Cardiac fibroblast (primary cell): ENCODE measurements around the gene TEX29.

Source experiments
- DNase-seq, 2 donors: peaks; one replicate each; pipeline versions ENCODE4 v3.0.0 to v3.0.0-alpha.2; 2010; ENCODE audit warnings: low read depth in 2 of 2
- H3K4me3 ChIP-seq, 2 donors: replicated peaks in 1 of 2; 1 replicate in 1 of 2; 2 replicates in 1 of 2; pipeline ENCODE4 v1.5.1; 2011; ENCODE audit warnings: low read depth in 2 of 2, low read length in 2 of 2, mild to moderate bottlenecking in 2 of 2, moderate library complexity in 1 of 2
- TF ChIP-seq, protein P1 (sequence below): IDR thresholded peaks from one replicate; pipeline ENCODE4 v1.5.1; 2011; ENCODE audit warnings: low read depth, mild to moderate bottlenecking, low read length, inconsistent platforms

Gene TEX29

DNA sequence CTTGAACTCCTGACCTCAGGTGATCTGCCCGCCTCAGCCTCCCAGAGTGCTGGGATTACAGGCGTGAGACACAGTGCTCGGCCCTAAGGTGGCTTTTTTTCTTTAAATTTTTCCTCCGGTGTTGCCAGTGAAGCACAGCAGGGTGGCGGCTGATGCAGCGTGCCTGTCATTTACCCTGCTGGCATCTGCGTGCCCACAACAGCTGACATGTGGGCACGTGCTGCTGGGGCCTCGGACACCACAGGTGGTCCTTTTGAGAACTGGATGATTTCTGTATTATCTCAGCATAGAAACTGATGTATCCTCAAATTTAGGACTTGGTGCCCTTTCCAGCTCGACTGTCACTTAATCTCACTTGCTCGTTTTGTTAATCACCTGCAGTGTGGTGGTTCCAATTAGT lies 31.2 kb upstream of the TEX29 start:
- H3K4me3 ChIP-seq, result no peak overlapping the region
- TF ChIP-seq, protein P1, sequence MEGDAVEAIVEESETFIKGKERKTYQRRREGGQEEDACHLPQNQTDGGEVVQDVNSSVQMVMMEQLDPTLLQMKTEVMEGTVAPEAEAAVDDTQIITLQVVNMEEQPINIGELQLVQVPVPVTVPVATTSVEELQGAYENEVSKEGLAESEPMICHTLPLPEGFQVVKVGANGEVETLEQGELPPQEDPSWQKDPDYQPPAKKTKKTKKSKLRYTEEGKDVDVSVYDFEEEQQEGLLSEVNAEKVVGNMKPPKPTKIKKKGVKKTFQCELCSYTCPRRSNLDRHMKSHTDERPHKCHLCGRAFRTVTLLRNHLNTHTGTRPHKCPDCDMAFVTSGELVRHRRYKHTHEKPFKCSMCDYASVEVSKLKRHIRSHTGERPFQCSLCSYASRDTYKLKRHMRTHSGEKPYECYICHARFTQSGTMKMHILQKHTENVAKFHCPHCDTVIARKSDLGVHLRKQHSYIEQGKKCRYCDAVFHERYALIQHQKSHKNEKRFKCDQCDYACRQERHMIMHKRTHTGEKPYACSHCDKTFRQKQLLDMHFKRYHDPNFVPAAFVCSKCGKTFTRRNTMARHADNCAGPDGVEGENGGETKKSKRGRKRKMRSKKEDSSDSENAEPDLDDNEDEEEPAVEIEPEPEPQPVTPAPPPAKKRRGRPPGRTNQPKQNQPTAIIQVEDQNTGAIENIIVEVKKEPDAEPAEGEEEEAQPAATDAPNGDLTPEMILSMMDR, result no peak
- no peak for DNase-seq

- no peak overlapping the region for H3K4me3 ChIP-seq
- DNase-seq, result no peak
- TF ChIP-seq, protein P1, result no peak
Observed at GRCh38 chr13:111291908-111292307, 28.5 kb upstream of the TEX29 start.

DNA sequence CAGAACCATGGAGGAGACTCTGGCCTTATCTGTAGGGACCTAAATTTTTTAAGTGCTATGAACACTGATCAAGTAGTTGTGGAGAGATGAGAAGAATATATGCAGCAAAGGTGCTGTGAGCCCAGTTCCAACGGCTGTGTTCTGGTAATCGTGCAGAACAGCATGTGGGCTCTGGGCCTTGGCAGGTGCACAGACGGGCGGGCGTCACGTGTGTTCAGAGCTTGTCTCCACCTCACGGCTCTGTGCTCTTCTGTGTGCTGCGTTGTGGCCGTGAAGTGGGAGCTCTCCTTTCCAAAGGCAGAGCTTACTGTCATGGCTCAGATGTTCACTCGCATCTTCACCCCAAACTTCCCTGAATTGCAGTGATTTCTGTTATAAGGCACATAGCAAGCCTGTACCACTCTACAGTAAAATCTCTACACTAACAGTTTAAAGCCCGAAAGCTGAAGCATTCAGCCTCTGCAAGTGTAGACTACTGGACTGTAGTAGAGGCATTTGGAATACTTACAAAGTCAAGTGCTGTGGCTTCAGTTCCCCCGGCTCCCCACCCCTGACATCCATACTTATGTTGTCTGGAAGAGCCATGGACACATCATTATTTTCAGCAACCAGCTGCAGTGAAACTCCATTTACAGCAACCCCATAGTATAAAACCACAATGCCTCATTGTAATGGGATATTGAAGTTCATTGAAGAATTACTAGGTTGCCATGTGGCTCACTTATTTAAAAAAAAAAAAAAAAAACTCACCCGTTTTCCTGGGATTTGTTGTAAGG lies 27.5 kb upstream of the TEX29 start:
- TF ChIP-seq, protein P1, result no peak
- no peak for DNase-seq
- no peak overlapping the region for H3K4me3 ChIP-seq

DNA sequence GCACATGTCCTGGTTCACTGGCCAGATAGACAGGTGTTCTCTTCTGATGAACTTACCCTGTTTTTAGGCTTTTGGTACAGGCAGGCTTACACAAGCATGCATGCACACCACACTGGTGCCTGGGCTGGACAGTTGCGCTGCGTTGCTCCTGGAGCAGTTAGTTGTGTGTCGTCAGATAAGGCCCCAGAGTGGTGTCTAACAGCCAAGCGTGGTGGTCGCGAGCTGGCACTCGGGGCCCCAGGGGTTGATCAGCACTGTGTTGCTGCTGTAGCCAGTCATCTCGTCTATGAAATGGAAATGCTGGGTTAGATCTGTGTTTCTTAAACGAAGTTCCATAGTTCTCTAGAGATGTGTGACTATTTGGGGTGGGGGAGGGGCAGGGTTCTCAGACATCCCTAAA lies 24.6 kb upstream of the TEX29 start:
- no peak overlapping the region for H3K4me3 ChIP-seq
- TF ChIP-seq, protein P1, result no peak
- DNase-seq, result no peak

- DNase-seq, result no peak
- H3K4me3 ChIP-seq, result no peak overlapping the region
- TF ChIP-seq, protein P1, result no peak
Observed at GRCh38 chr13:111296417-111296816, 24.0 kb upstream of the TEX29 start.

GRCh38 chr13:111298214-111298975 lies 22.0 kb upstream of the TEX29 start:
- H3K4me3 ChIP-seq, result no peak overlapping the region
- no peak for DNase-seq
- TF ChIP-seq, protein P1, result no peak
